GM12865 (cell line): ENCODE results near the gene INCA1.
A peak's percentile ranks its signal among the peaks of the same experiment; 100 is the strongest.

Experiments used
- DNase-seq: peaks from one replicate; pipeline ENCODE4 v3.0.0; 2010; ENCODE audit warnings: low read depth
- H3K4me3 ChIP-seq: 2 replicates; pipeline ENCODE4 v1.5.1; 2011; ENCODE audit warnings: mild to moderate bottlenecking, low read depth, low read length, control low read depth
- CTCF ChIP-seq: IDR thresholded peaks from 2 replicates; pipeline ENCODE4 v1.5.1; 2011; ENCODE audit warnings: low read length, control low read depth, low read depth, inconsistent platforms; ENCODE audit not compliant: insufficient read depth; ENCODE audit errors: missing control alignments

The INCA1 gene

GRCh38 chr17:4965311-4965986 is 31.9 kb downstream of the INCA1 start:
- DNase-seq, result no peak
- peak overlapping the region; percentile 84; the same call in 1 of the 2 replicates for H3K4me3 ChIP-seq
- TF ChIP-seq CTCF, result no peak

DNA sequence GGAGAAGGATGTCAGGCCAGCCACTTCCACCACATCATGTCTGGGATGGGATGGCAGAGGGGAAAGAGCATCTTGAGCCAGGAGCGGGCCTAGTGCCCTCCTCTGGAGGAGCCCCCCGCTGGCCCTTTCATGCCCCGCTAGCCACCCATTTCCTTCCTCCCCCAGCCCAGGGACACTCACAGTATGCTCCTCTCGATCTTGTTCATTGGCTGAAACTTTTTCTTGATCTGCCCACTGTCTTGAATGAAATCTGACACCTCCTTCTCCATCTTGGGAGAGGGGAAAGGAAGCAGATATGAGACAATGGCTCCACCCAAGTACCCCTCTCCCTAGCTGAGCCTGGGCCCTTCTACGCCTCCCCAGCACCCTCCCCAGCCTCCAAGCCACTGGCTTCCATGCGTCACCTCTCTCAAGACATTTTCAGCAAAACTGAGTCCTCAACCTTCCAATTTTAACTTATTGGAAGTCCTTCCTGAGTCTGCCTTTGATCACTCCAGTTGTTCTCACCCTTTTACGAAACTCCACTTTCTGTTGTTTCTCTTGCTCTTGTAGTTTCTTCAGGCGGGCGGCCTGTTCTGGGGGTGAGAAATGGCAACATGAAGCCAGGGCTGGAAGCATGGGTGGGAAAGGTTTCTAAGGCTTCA is 36.9 kb downstream of the INCA1 start:
- TF ChIP-seq CTCF, result no peak
- DNase-seq, result no peak
- H3K4me3 ChIP-seq, result no peak overlapping the region

- TF ChIP-seq CTCF, result no peak
- H3K4me3 ChIP-seq, result no peak overlapping the region
- DNase-seq, result no peak
Observed at GRCh38 chr17:4959261-4959965, 37.9 kb downstream of the INCA1 start.

DNA sequence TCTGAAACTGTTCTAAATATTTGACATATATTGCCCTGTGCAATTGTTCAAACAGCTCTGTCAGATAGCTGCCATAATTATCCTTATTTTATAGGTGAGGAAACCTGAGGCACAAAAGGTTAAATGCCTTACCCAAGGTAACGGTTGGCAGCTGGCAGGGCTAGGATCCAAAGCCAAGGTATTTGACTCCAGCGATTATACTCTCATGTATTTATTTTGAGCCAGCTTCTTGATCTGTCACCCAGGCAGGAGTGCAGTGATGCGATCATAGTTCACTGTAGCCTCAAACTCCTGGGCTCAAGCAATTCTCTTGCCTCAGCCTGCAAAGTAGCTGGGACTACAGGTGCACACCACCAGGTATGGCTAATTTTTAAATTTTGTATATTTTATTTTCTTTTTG is 39.2 kb downstream of the INCA1 start:
- no peak for DNase-seq
- H3K4me3 ChIP-seq, result no peak overlapping the region
- TF ChIP-seq CTCF, result no peak

- TF ChIP-seq CTCF, result peak; percentile 48
- DNase-seq, result peak; percentile 61
- no peak overlapping the region for H3K4me3 ChIP-seq
Observed at GRCh38 chr17:4956493-4957061, 40.7 kb downstream of the INCA1 start.

GRCh38 chr17:4955091-4955490 is 42.2 kb downstream of the INCA1 start:
- no peak for TF ChIP-seq CTCF
- no peak for DNase-seq
- no peak overlapping the region for H3K4me3 ChIP-seq
